Effector memory CD8-positive, alpha-beta T cell (primary cell): Measurements from ENCODE around the gene ZSCAN21.
"Not testable (repeated sequence)": the region's sequence is repeated elsewhere in the genome, so short reads cannot be mapped to it uniquely, and the experiment has no call there.

ENCODE experiments used
- ATAC-seq: fragments of 150-1000 bp; cut with Tn5 transposase; replicated peaks from 2 replicates; pipeline ENCODE4 v1.10.0; 2021; ENCODE audit warnings: mild to moderate bottlenecking, moderate library complexity
- DNase-seq, 3 experiments: peaks; one replicate each; pipeline ENCODE4 v3.0.0; 2021
- H3K27ac Mint-ChIP-seq, 2 donors: one replicate each; pipeline ENCODE4 v1.8.0; 2022; ENCODE audit warnings: mild to moderate bottlenecking in 2 of 2, mixed read lengths in 2 of 2, moderate library complexity in 2 of 2
- H3K27me3 Mint-ChIP-seq, 2 donors: one replicate each; pipeline ENCODE4 v1.8.0; 2022; ENCODE audit warnings: mixed read lengths in 2 of 2
- H3K36me3 Mint-ChIP-seq: one replicate; pipeline ENCODE4 v1.8.0; 2022; ENCODE audit warnings: mild to moderate bottlenecking, moderate library complexity, mixed read lengths; ENCODE audit not compliant: insufficient read depth
- H3K4me1 Mint-ChIP-seq, 2 donors: one replicate each; pipeline ENCODE4 v1.8.0; 2022; ENCODE audit warnings: low read depth in 2 of 2, mixed read lengths in 2 of 2
- H3K4me3 Mint-ChIP-seq, 2 donors: one replicate each; pipeline ENCODE4 v1.8.0; 2022; ENCODE audit warnings: mild to moderate bottlenecking in 2 of 2, mixed read lengths in 2 of 2, moderate library complexity in 2 of 2
- H3K9me3 Mint-ChIP-seq, 2 donors: one replicate each; pipeline ENCODE4 v1.8.0; 2022; ENCODE audit warnings: mixed read lengths in 2 of 2
- total RNA-seq, 9 experiments: gene quantifications; one replicate each; lab custom pipeline; 2026; lab: John Stamatoyannopoulos, UW

ZSCAN21 gene
- 6.9 to 14.4 (median 13.5) reads per million in 9 experiments for total RNA-seq

GRCh38 chr7:100049441-100050291, at the start of gene ZSCAN21:
ZSCAN21 (plus strand) TSS chr7:100049774; CDS start chr7:100057007, 7,233 bp downstream.
- H3K36me3 Mint-ChIP-seq: peaks cover 20% of the 10 kb centered on the region
- peak; percentile 73 to 80 (median 77) for DNase-seq
- H3K4me1 Mint-ChIP-seq: peaks cover 7% of the 10 kb centered on the region in 2 donors
- H3K27ac Mint-ChIP-seq: peak within 1 kb of the TSS; percentile 95 to 96
- ATAC-seq: peak; percentile 94
- peak within 1 kb of the TSS; percentile 90 to 91 for H3K4me3 Mint-ChIP-seq
- no peaks in the 10 kb centered on the region for H3K9me3 Mint-ChIP-seq
- no peaks in the 10 kb centered on the region for H3K27me3 Mint-ChIP-seq

- Mint-ChIP-seq H3K9me3 (no peaks in the 10 kb centered on the region), H3K36me3 (peaks cover 7% of the 10 kb centered on the region), H3K4me3 (no peak overlapping the region), H3K4me1 (peaks cover 13 to 14% of the 10 kb centered on the region in 2 donors), H3K27me3 (peaks cover 2 to 5% of the 10 kb centered on the region in 2 donors), H3K27ac (no peak overlapping the region)
- no peak for ATAC-seq
- DNase-seq: no peak
These were observed 49.3 kb upstream of the ZSCAN21 start for GRCh38 chr7:100000239-100000638.

DNA sequence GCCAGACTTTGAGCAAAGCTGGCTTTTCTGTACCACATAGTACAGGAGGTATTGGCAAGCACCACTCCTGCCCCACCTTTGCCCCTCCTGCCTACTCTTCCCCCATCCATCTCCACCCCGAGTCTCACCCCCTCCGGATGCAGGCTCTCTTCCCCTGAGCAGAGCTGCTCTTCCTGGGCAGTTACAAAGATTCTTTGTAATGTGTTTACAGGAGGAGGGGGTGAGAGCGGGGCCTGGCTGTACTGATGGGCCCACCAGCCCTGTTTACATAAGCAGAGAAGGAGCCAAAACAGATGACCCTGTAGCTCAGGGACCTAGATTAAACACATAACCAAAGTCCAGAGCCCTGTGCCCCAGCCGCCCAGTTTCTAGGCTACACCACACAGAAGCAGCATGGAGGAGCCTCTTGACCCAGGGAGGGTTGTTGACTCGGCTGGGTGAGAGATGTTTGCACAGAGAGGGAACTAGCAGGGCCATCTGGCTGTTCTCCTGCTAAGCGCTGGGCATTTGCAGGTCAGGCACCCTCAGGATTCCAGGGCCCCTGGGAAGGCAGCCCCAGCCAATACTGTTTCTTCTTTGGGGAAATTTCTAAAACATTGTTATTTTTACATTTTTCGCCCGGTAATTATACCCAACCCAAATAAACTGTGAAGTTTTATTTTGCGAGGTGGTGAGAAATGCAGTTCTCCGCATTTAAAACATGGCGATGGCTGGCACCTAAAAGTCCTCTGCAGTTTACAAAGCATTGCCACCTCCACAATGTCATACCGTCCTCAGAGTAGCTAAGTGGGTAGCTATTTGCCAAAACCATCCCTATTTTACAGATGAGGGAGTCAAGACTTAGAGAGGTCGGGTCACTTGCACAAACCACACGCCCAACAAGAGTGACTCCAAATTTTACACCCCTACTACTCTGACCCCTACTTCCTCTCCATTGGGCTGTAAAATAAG, 45.6 kb upstream of the ZSCAN21 start:
- Mint-ChIP-seq H3K9me3 (no peaks in the 10 kb centered on the region), H3K4me3 (no peak overlapping the region), H3K27ac (no peak overlapping the region), H3K36me3 (no peaks in the 10 kb centered on the region), H3K27me3 (peaks cover 9 to 35% of the 10 kb centered on the region in 2 donors), H3K4me1 (no peaks in the 10 kb centered on the region)
- ATAC-seq (no peak), DNase-seq (no peak)

GRCh38 chr7:100007887-100008286, 41.7 kb upstream of the ZSCAN21 start:
- no peaks in the 10 kb centered on the region for H3K4me1 Mint-ChIP-seq
- no peak overlapping the region for H3K27ac Mint-ChIP-seq
- ATAC-seq (no peak), DNase-seq (no peak)
- H3K4me3 Mint-ChIP-seq: no peak overlapping the region
- no peaks in the 10 kb centered on the region for H3K9me3 Mint-ChIP-seq
- no peaks in the 10 kb centered on the region for H3K36me3 Mint-ChIP-seq
- H3K27me3 Mint-ChIP-seq: peaks cover 9 to 46% of the 10 kb centered on the region in 2 donors

DNA sequence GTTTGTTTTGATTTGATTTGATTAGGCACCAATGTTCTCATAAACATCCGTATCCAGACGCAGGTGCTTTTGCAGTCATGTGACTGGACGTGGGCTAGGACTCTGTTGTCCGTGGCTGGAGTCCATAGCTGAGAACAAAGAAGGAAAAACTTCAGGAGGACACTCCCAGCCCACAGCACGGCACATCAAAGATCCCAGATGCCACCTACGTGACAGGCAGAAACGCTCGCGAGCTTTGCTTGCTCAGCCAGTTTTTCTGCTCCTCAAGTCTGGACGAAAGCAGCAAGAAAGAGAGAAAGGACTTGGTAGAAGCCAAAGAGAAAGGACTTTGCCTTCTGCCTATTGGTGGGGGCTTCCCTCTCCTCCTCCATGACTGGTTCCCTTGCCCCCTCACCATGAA, 41.0 kb upstream of the ZSCAN21 start:
- Mint-ChIP-seq H3K36me3 (no peaks in the 10 kb centered on the region), H3K27ac (no peak overlapping the region), H3K27me3 (peaks cover 9 to 46% of the 10 kb centered on the region in 2 donors), H3K9me3 (no peaks in the 10 kb centered on the region), H3K4me3 (no peak overlapping the region), H3K4me1 (no peaks in the 10 kb centered on the region)
- DNase-seq (no peak), ATAC-seq (no peak)

DNA sequence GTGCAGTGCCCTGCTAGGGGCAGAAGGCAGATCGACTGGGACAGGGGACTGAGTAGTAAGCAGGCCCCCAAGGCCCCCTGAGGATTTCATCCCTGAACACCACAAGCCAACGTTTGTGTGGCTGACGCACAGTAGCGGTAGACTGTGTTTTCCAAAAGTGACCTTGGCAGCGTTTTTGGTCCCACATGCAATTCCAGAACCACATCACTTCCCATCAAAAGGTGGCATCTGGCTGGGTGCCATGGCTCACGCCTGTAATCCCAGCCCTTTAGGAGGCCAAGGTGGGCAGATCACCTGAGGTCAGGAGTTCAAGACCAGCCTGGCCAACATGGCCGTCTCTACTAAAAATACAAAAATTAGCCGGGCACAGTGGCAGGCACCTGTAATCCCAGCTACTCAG, 39.6 kb upstream of the ZSCAN21 start:
- not testable (repeated sequence) for H3K4me3 Mint-ChIP-seq, H3K36me3 Mint-ChIP-seq, DNase-seq, H3K4me1 Mint-ChIP-seq, H3K27ac Mint-ChIP-seq, ATAC-seq, H3K9me3 Mint-ChIP-seq
- H3K27me3 Mint-ChIP-seq: peaks cover 9 to 44% of the 10 kb centered on the region in 2 donors

GRCh38 chr7:100010901-100011300, 38.7 kb upstream of the ZSCAN21 start:
- Mint-ChIP-seq H3K4me1 (peaks cover 0 to 3% of the 10 kb centered on the region in 2 donors), H3K27ac (no peak overlapping the region), H3K36me3 (peaks cover 7% of the 10 kb centered on the region)

GRCh38 chr7:100011516-100011915, 38.1 kb upstream of the ZSCAN21 start:
- Mint-ChIP-seq H3K27ac (no peak overlapping the region), H3K27me3 (peaks cover 0 to 36% of the 10 kb centered on the region in 2 donors), H3K4me1 (peaks cover 6 to 9% of the 10 kb centered on the region in 2 donors), H3K36me3 (peaks cover 10% of the 10 kb centered on the region), H3K9me3 (no peaks in the 10 kb centered on the region), H3K4me3 (no peak overlapping the region)
- DNase-seq: no peak
- no peak for ATAC-seq

More at GRCh38 chr7:100010901-100011300, 38.7 kb upstream of the ZSCAN21 start:
- Mint-ChIP-seq H3K4me3 (no peak overlapping the region), H3K27me3 (peaks cover under 1 to 36% of the 10 kb centered on the region in 2 donors), H3K9me3 (no peaks in the 10 kb centered on the region)
- ATAC-seq: no peak
- no peak for DNase-seq

DNA sequence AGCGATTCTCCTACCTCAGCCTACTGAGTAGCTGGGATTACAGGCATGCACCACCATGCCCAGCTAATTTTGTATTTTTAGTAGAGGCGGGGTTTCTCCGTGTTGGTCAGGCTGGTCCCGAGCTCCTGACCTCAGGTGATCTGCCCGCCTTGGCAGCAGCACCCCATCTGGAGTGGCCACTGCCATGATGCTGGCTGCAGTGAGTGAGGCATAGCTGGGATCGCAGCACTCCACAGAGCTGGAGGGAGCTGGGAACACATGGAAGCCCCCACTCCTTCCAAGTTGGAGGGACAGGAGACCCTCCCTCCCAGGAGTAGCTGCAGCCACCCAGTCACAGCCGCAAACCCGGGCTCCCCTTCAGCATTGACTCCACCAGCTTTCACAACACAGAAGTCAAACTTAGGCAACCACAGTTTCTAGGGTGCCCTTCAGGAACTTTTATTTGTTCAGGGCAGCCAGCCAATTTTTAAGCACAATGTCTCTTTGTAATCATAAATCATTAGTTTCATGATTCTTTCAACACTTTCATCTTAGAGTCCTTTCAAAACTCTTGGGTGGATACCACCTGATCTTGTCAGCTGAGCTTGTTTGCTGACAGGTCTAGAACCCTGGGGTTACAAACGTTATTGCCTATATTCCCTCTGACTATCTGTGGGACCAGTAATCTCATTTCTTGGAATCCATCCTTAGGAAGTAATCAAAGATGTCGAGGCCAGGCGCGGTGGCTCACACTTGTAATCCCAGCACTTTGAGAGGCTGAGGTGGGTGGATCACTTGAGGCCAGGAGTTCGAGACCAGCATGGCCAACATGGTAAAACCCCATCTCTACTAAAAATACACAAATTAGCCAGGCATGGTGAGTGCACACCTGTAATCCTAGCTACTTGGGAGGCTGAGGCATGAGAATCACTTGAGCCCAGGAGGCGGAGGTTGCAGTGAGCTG, 36.9 kb upstream of the ZSCAN21 start:
- H3K4me3 Mint-ChIP-seq, H3K27ac Mint-ChIP-seq, DNase-seq, H3K36me3 Mint-ChIP-seq, H3K9me3 Mint-ChIP-seq, ATAC-seq: not testable (repeated sequence)
- Mint-ChIP-seq H3K27me3 (peaks cover 0 to 25% of the 10 kb centered on the region in 2 donors), H3K4me1 (peaks cover 9 to 11% of the 10 kb centered on the region in 2 donors)

GRCh38 chr7:100013328-100013676, 36.3 kb upstream of the ZSCAN21 start:
- H3K27ac Mint-ChIP-seq: no peak overlapping the region
- H3K9me3 Mint-ChIP-seq: no peaks in the 10 kb centered on the region
- ATAC-seq (no peak), DNase-seq (no peak)
- peaks cover 0 to 18% of the 10 kb centered on the region in 2 donors for H3K27me3 Mint-ChIP-seq
- peaks cover 13% of the 10 kb centered on the region for H3K36me3 Mint-ChIP-seq
- H3K4me1 Mint-ChIP-seq: peaks cover 13 to 14% of the 10 kb centered on the region in 2 donors
- H3K4me3 Mint-ChIP-seq: no peak overlapping the region

DNA sequence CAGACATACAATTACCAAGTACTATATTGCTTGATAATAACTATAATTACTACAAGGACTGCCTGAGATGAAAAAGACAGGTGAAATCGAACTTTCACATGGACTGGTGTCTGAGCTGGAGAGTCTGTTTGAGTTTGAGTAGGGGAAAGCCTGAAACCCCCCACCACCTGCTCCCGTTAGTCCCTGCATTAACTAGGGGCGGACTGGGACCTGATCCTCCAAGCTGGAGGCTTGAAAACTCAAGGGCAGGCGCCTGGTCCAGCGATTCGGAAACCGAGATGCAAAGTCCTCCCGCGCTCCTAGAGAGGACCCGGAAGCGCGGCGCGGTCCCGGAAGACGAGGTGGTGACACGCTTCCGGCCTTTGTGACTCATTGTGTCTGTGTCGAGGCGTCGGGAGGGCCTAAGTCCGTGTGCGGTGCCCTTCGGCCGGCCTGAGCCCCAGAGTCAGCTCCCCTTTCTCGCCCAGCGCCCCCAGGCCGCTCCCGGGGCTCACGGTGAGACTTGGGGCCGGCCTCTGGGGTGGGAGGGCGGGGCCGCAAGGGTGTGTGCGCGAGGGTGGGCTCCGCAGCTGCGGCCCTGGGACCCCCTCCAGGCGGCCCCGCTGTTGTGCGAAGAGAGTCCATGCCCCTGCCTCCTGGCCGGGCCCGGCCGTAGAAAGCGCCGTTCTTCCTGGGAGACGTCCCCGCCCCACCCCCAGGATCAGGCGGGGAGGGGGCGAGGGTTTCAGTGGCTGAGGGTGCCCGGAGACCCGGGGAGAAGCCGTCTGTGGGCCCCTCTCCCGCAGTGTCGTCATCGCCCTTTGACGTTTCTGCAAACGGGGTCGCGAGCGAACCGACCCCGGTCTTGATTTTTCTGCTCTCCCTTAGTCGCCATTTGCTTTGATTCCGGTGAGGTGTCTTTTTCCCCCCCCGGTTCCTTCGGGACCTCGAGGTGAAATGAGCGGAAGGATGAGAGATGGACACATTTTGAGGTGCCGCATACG, 34.1 kb upstream of the ZSCAN21 start, which contains the start of gene ZKSCAN1:
ZKSCAN1 (plus strand) TSS at position 365 of the 983 bp plus-strand sequence. CDS start 7,911 bp downstream, outside the sequence.
- peak within 1 kb of the TSS; percentile 88 to 89 for H3K4me3 Mint-ChIP-seq
- H3K9me3 Mint-ChIP-seq: no peaks in the 10 kb centered on the region
- H3K27me3 Mint-ChIP-seq: peaks cover 0 to 10% of the 10 kb centered on the region in 2 donors
- peak; percentile 99 for ATAC-seq
- H3K36me3 Mint-ChIP-seq: peaks cover 25% of the 10 kb centered on the region
- H3K27ac Mint-ChIP-seq: peak within 1 kb of the TSS; percentile 96
- DNase-seq: peak; percentile 73 to 79 (median 78)
- H3K4me1 Mint-ChIP-seq: peaks cover 23 to 28% of the 10 kb centered on the region in 2 donors
